Activated CD8-positive, alpha-beta memory T cell treated with anti-CD3 and anti-CD28 coated beads for 48 hours (primary cell): ENCODE measurements around the gene OR10K1.

ENCODE experiments used
- DNase-seq, 3 experiments: peaks; one replicate each; pipeline ENCODE4 v3.0.0-alpha.2; 2020; ENCODE audit warnings: low read depth in 2 of 3, low spot score in 2 of 3

The OR10K1 gene

DNA sequence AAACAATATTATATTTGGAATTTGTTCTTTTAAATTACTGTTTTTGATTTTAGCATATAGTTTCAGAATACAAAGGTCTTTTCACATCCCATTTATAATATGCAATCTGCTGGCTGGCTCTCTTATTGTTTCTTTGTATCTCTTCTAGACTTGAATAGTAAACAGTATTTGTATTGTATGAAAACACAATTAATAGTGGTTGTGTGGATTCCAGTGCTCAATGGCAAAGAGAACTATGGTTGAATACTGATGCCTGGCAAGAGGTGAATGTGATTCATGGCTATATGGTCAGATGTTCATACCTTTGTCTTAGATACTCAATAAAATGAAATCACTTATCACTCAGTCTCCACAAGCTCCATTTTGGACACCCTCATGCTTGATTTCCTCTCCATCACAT is 55.3 kb downstream of the OR10K1 start:
- DNase-seq: no peak
